Stimulated activated CD8-positive, alpha-beta memory T cell treated with anti-CD3 and anti-CD28 coated beads, Interleukin-4, amount 100 ng/mL, for 48 hours (primary cell): Measurements from ENCODE around the gene TRAP1.
"Not testable (repeated sequence)": the region's sequence is repeated elsewhere in the genome, so short reads cannot be mapped to it uniquely, and the experiment has no call there.

Experiments
- DNase-seq: peaks from one replicate; pipeline ENCODE4 v3.0.0-alpha.2; 2020

Gene TRAP1

GRCh38 chr16:3608976-3609375 lies 108.3 kb downstream of the TRAP1 start:
- not testable (repeated sequence) for DNase-seq

DNA sequence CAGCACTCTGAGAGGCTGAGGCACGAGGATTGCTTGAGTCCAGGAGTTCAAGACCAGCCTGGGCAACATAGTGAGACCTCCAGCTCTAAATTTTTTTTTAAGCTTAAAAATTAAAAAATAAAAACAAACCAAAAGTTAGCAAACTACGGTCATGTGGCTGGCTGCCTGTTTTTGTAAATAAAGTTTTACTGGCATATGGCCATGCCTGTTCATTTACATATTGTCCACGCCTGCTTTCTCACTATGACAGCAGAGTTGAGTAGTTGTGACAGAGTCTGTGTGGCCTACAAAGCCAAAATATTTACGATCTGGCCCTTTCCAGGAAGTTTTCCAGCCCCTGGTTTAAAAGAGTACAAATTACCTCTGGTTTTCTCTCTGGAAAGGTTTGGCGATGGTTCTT lies 109.3 kb downstream of the TRAP1 start:
- DNase-seq, result no peak
